ENCODE data around the gene ARFRP1.

The ARFRP1 gene

DNA sequence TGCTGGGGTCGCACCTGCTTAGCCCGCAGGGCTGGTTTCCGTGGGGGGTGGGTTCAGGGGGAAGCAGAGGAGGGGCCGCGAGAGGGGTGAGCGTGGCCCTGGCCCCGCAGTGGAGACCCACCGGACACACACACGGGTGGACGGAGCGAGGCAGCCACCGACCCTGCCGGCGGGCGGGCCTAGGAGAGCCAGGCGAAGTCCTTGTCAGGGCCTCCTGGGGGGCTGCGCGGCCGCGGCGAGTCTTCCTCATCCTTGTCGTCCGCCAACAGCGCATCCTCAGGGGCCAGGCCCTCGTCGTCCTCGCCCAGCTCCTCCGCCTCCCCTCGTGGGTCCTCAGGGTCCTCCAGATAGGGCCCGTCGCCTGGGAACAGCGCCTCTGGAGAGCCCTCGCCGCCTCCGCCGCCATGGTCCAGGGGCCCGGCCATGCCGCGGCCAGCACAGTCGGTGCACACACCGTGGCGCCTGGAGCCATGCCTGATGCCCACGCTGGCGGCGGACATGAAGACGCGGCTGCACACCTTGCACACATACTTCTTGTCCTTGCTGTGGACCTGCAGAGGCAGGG is 39.1 kb upstream of the ARFRP1 start:
- Histone ChIP-seq H3K79me1 (ENCODE audit: low read length) (no peaks in the 10 kb centered on the region), H3K36me3 (ENCODE audit: control insufficient read depth in 1 of 2, insufficient read depth in 2 of 2, low read length in 2 of 2) (peaks cover 28 to 36% of the 10 kb centered on the region in 2 experiments), H3K79me2 (ENCODE audit: control insufficient read depth, insufficient read depth, low read length, poor library complexity) (no peaks in the 10 kb centered on the region), H2AK5ac (ENCODE audit: low read length) (no peak overlapping the region), H3K23ac (ENCODE audit: low read length) (no peak overlapping the region), H3K4me3 (ENCODE audit: low read depth, low read length) (no peak overlapping the region), H3K18ac (ENCODE audit: low read length) (no peak overlapping the region), H3K27me3 (ENCODE audit: insufficient read depth, low read length) (no peaks in the 10 kb centered on the region), H3K14ac (ENCODE audit: low read length) (no peak overlapping the region), H4K91ac (ENCODE audit: low read depth, low read length) (no peak overlapping the region), H4K8ac (ENCODE audit: low read depth, low read length) (no peak overlapping the region), H2BK120ac (ENCODE audit: insufficient read depth, low read length, poor library complexity) (no peak overlapping the region), H3K27ac (ENCODE audit: low read depth, low read length) (no peak overlapping the region), H2BK12ac (ENCODE audit: low read length) (no peak overlapping the region), H3K4ac (ENCODE audit: low read depth, low read length) (no peak overlapping the region), H2AFZ (ENCODE audit: insufficient read depth, low read length, poor library complexity) (no peak overlapping the region), H2BK5ac (ENCODE audit: low read depth, low read length, poor library complexity) (no peak overlapping the region), H3K4me2 (ENCODE audit: low read length) (no peak overlapping the region), H3K4me1 (ENCODE audit: control insufficient read depth in 1 of 2, insufficient read depth in 2 of 2, low read length in 2 of 2) (peaks cover 0 to under 1% of the 10 kb centered on the region in 2 experiments), H3K9me3 (ENCODE audit: insufficient read depth, low read depth, low read length) (no peaks in the 10 kb centered on the region), H4K12ac (ENCODE audit: low read depth, low read length) (no peak overlapping the region), H3K9ac (ENCODE audit: low read length) (no peak overlapping the region)
- no CpG with 5 or more reads among the region's 47 CpGs for WGBS (ENCODE audit: extremely low coverage, insufficient coverage, insufficient read length)
- DNase-seq: no peak

DNA sequence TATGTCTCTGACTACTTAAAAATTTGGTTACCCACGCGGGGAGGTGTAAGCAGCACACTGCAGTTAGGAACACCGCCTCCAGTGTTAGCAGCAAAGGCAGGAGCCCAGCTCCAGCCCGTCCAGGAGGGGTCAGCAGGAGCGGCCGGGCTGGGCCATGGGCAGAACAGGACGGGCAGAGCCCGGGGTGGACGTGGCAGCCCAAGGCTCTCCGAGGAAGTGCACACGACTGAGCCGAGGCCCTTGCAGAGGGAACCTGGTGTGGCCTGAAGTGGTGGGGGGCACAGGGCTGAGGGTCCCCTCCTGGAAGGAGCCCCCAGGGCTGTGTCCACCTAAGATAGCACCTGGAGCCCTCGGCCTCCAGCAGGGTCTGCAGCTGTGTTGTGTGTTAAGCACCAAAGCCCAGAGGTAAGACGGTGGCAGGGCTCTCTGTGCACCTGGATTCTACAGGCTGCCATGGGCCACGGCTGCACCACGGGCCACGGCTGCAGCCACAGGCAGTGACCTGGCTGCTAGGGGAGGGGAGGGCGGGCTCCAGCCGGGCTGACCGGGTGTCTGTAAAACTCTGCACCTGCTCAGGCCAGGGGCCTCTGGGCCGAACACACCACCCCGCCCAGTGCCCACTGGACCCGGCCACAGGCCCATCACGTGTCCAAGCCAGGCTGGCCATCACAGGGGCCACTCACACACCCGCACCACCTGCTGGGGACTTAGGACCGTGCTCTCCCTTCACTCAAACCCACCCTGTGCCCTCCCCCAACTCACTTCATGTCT is 38.4 kb upstream of the ARFRP1 start:
- peaks cover 4% of the 10 kb centered on the region for H3K79me1 ChIP-seq (ENCODE audit: low read length)
- no peak overlapping the region for H4K12ac ChIP-seq (ENCODE audit: low read depth, low read length)
- no peak overlapping the region for H2BK12ac ChIP-seq (ENCODE audit: low read length)
- no peak overlapping the region for H4K8ac ChIP-seq (ENCODE audit: low read depth, low read length)
- H2AK5ac ChIP-seq (ENCODE audit: low read length): no peak overlapping the region
- H3K18ac ChIP-seq (ENCODE audit: low read length): no peak overlapping the region
- no peak overlapping the region for H2AFZ ChIP-seq (ENCODE audit: insufficient read depth, low read length, poor library complexity)
- H3K27me3 ChIP-seq (ENCODE audit: insufficient read depth, low read length): no peaks in the 10 kb centered on the region
- H3K4me2 ChIP-seq (ENCODE audit: low read length): no peak overlapping the region
- H3K27ac ChIP-seq (ENCODE audit: low read depth, low read length): no peak overlapping the region
- H4K91ac ChIP-seq (ENCODE audit: low read depth, low read length): no peak overlapping the region
- no peak overlapping the region for H3K4me3 ChIP-seq (ENCODE audit: low read depth, low read length)
- H3K4me1 ChIP-seq (ENCODE audit: control insufficient read depth in 1 of 2, insufficient read depth in 2 of 2, low read length in 2 of 2): peaks cover 5 to 7% of the 10 kb centered on the region in 2 experiments
- peaks cover 2% of the 10 kb centered on the region for H3K79me2 ChIP-seq (ENCODE audit: control insufficient read depth, insufficient read depth, low read length, poor library complexity)
- DNase-seq: no peak
- no peak overlapping the region for H3K4ac ChIP-seq (ENCODE audit: low read depth, low read length)
- no peaks in the 10 kb centered on the region for H3K9me3 ChIP-seq (ENCODE audit: insufficient read depth, low read depth, low read length)
- peaks cover 34 to 43% of the 10 kb centered on the region in 2 experiments for H3K36me3 ChIP-seq (ENCODE audit: control insufficient read depth in 1 of 2, insufficient read depth in 2 of 2, low read length in 2 of 2)
- no peak overlapping the region for H2BK120ac ChIP-seq (ENCODE audit: insufficient read depth, low read length, poor library complexity)
- H3K23ac ChIP-seq (ENCODE audit: low read length): no peak overlapping the region
- H2BK5ac ChIP-seq (ENCODE audit: low read depth, low read length, poor library complexity): no peak overlapping the region
- no peak overlapping the region for H3K14ac ChIP-seq (ENCODE audit: low read length)
- no peak overlapping the region for H3K9ac ChIP-seq (ENCODE audit: low read length)
- no CpG with 5 or more reads among the region's 26 CpGs for WGBS (ENCODE audit: extremely low coverage, insufficient coverage, insufficient read length)

DNA sequence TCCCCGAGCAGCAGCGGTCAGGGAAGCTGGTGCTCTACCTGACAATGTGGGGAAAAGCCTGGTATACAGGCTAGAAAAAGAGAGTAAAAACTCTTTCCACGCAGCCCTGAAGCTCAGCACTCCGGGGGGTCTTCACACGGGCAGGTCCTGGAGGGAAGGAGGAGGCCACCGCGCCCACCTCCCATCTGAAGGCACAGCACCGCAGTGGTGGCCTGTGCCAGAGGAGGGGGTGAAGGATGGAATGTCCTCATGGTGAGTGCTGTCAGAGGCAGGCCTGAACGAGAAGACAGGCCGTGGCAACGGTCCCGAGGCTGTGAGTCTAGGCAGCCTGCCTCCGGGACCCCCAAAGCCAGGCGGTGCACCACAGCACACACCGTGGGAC is 37.6 kb upstream of the ARFRP1 start:
- no peak for DNase-seq
- H3K18ac ChIP-seq (ENCODE audit: low read length): no peak overlapping the region
- H3K14ac ChIP-seq (ENCODE audit: low read length): no peak overlapping the region
- no peak overlapping the region for H3K27ac ChIP-seq (ENCODE audit: low read depth, low read length)
- no peak overlapping the region for H3K4me2 ChIP-seq (ENCODE audit: low read length)
- no peak overlapping the region for H3K23ac ChIP-seq (ENCODE audit: low read length)
- no peak overlapping the region for H2BK120ac ChIP-seq (ENCODE audit: insufficient read depth, low read length, poor library complexity)
- no peak overlapping the region for H3K9ac ChIP-seq (ENCODE audit: low read length)
- no peak overlapping the region for H3K4me3 ChIP-seq (ENCODE audit: low read depth, low read length)
- no peak overlapping the region for H2BK12ac ChIP-seq (ENCODE audit: low read length)
- no peak overlapping the region for H4K12ac ChIP-seq (ENCODE audit: low read depth, low read length)
- no peak overlapping the region for H2AK5ac ChIP-seq (ENCODE audit: low read length)
- H3K4ac ChIP-seq (ENCODE audit: low read depth, low read length): no peak overlapping the region
- H2AFZ ChIP-seq (ENCODE audit: insufficient read depth, low read length, poor library complexity): no peak overlapping the region
- H4K91ac ChIP-seq (ENCODE audit: low read depth, low read length): no peak overlapping the region
- H3K79me1 ChIP-seq (ENCODE audit: low read length): peaks cover 10% of the 10 kb centered on the region
- H3K9me3 ChIP-seq (ENCODE audit: insufficient read depth, low read depth, low read length): no peaks in the 10 kb centered on the region
- peaks cover 34 to 43% of the 10 kb centered on the region in 2 experiments for H3K36me3 ChIP-seq (ENCODE audit: control insufficient read depth in 1 of 2, insufficient read depth in 2 of 2, low read length in 2 of 2)
- H3K4me1 ChIP-seq (ENCODE audit: control insufficient read depth in 1 of 2, insufficient read depth in 2 of 2, low read length in 2 of 2): peaks cover 8 to 10% of the 10 kb centered on the region in 2 experiments
- no peaks in the 10 kb centered on the region for H3K27me3 ChIP-seq (ENCODE audit: insufficient read depth, low read length)
- no peak overlapping the region for H2BK5ac ChIP-seq (ENCODE audit: low read depth, low read length, poor library complexity)
- no peak overlapping the region for H4K8ac ChIP-seq (ENCODE audit: low read depth, low read length)
- WGBS (ENCODE audit: extremely low coverage, insufficient coverage, insufficient read length): no CpG with 5 or more reads among the region's 15 CpGs
- peaks cover 5% of the 10 kb centered on the region for H3K79me2 ChIP-seq (ENCODE audit: control insufficient read depth, insufficient read depth, low read length, poor library complexity)

DNA sequence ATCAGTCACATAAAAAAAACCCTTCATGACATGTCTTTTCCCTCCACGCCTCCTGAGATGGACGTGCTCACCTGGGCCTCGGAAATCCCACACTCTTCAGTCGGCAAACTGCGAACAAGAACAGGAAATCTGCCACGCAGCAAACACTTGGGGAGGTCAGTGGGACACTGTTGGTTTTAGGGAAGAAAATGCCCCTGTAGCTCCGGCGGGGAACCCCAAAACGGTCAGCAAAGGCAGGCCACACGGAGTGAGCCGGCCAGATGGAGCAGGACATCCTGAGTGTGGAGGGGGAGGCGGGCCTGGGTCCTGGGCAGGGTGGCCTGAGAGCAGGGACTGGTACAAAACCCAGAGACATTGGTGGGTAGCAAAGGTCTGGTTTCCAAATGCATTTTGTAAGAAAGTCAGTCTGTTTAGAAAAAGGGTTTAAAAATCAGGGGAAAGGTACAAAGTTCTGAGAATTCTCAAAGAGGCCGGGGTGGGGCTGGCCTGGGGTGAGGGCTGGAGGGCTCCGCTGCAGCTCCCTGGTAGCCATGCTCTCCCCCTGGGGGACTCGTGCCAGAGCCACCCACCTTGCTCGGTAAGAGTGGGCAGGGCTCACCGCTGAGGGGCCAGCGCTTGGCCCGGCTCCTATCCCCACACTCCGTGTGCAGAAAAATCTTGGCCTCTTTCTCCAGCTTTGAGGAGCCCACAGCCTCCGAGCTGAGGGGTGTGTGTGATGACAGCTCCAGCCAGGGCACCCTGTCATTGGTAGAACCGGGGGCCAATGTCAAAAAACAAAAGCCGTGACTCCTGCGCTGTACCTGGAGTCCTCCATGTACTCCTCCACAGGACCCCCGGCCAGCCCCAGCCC is 37.0 kb upstream of the ARFRP1 start:
- Histone ChIP-seq H3K9ac (ENCODE audit: low read length) (no peak overlapping the region), H2BK12ac (ENCODE audit: low read length) (no peak overlapping the region), H3K4ac (ENCODE audit: low read depth, low read length) (no peak overlapping the region), H2BK120ac (ENCODE audit: insufficient read depth, low read length, poor library complexity) (no peak overlapping the region), H3K18ac (ENCODE audit: low read length) (no peak overlapping the region), H3K14ac (ENCODE audit: low read length) (no peak overlapping the region), H3K79me1 (ENCODE audit: low read length) (peaks cover 13% of the 10 kb centered on the region), H3K27me3 (ENCODE audit: insufficient read depth, low read length) (no peaks in the 10 kb centered on the region), H3K4me1 (ENCODE audit: control insufficient read depth in 1 of 2, insufficient read depth in 2 of 2, low read length in 2 of 2) (peaks cover 8 to 10% of the 10 kb centered on the region in 2 experiments), H3K36me3 (ENCODE audit: control insufficient read depth in 1 of 2, insufficient read depth in 2 of 2, low read length in 2 of 2) (peaks cover 34 to 43% of the 10 kb centered on the region in 2 experiments), H3K4me3 (ENCODE audit: low read depth, low read length) (no peak overlapping the region), H4K12ac (ENCODE audit: low read depth, low read length) (no peak overlapping the region), H2BK5ac (ENCODE audit: low read depth, low read length, poor library complexity) (no peak overlapping the region), H3K79me2 (ENCODE audit: control insufficient read depth, insufficient read depth, low read length, poor library complexity) (peaks cover 7% of the 10 kb centered on the region), H3K23ac (ENCODE audit: low read length) (no peak overlapping the region), H3K4me2 (ENCODE audit: low read length) (no peak overlapping the region), H3K9me3 (ENCODE audit: insufficient read depth, low read depth, low read length) (no peaks in the 10 kb centered on the region), H4K8ac (ENCODE audit: low read depth, low read length) (no peak overlapping the region), H4K91ac (ENCODE audit: low read depth, low read length) (no peak overlapping the region), H2AFZ (ENCODE audit: insufficient read depth, low read length, poor library complexity) (no peak overlapping the region), H2AK5ac (ENCODE audit: low read length) (no peak overlapping the region), H3K27ac (ENCODE audit: low read depth, low read length) (no peak overlapping the region)
- no peak for DNase-seq
- no CpG with 5 or more reads among the region's 25 CpGs for WGBS (ENCODE audit: extremely low coverage, insufficient coverage, insufficient read length)
